ENCODE data around the gene PTDSS2. TPM values are rescaled to one million over a fixed set of nuclear protein-coding genes. Genes with fewer than 3 reads are reported as not detected.

PTDSS2 gene
- total and polyA plus RNA-seq, 8 donors: 11.6 to 264 (median 25.1) TPM

DNA sequence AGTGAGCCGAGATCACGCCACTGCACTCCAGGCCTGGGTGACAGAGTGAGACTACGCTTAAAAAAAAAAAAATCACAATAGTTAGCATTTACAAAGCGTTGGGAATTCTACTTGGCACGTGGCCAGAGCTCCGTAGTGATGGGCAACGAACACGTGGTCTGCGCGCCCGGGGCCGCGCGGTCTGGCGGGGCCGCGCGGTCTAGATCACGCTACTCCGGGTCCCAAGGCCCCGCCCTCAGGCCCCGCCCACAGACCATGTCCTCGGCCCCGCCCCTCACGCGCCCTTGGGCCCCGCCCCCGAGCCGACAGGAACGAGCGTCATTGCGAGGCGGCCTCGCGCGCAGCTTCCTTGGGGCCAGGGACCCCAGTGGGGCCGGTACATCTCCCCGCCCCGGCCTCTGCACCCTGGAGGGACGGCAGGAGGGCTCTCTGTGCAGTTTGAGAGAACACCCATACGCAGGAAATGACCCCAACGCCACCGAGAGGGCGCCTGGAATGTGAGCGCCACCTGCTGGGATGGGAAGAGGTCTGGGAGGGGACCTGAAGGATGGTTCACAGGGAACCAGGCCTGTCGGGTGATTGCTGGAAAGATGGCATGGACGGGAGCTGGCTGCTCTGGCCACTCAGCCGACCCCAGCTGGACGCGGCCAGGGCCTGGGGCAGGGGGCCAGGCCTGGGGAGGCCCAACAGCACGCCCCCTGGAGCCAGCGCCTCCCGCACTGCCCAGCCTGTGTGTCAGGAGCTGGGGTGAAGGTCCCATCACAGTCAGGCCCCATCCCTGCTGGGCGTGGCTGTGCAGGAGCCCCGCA is 2.0 kb upstream of the PTDSS2 start:
- Histone ChIP-seq H3K4me1 (peaks cover 25 to 51% (median 45%) of the 10 kb centered on the region in 4 donors), H3K27me3 (peaks cover 0 to 12% (median 0%) of the 10 kb centered on the region in 3 donors), H3K9me3 (no peaks in the 10 kb centered on the region), H3K36me3 (peaks cover 0 to 12% (median 11%) of the 10 kb centered on the region in 4 donors), H3K4me3 (peak overlapping the region; percentile 52 to 77 (median 58)), H3K27ac (peak overlapping the region; percentile 95 to 99 (median 97))
- TF ChIP-seq EP300 (IDR thresholded peaks at IDR 0.05) (no peak), POLR2A (IDR thresholded peaks at IDR 0.05) (no peak), POLR2AphosphoS5 (IDR thresholded peaks at IDR 0.05) (peak; percentile 72 to 88 (median 83)), CTCF (IDR thresholded peaks at IDR 0.05) (peak in 5 of 7 experiments; percentile 70 to 96 (median 84))
- DNase-seq: peak; percentile 97 to 98
- WGBS, 5 donors: 1 to 2% (median 2%) methylated on average over 38 to 55 of the region's 55 CpGs
- intact Hi-C loops (cut with DNase I; ENCODE audit: low total_unique reads): no loop called here

DNA sequence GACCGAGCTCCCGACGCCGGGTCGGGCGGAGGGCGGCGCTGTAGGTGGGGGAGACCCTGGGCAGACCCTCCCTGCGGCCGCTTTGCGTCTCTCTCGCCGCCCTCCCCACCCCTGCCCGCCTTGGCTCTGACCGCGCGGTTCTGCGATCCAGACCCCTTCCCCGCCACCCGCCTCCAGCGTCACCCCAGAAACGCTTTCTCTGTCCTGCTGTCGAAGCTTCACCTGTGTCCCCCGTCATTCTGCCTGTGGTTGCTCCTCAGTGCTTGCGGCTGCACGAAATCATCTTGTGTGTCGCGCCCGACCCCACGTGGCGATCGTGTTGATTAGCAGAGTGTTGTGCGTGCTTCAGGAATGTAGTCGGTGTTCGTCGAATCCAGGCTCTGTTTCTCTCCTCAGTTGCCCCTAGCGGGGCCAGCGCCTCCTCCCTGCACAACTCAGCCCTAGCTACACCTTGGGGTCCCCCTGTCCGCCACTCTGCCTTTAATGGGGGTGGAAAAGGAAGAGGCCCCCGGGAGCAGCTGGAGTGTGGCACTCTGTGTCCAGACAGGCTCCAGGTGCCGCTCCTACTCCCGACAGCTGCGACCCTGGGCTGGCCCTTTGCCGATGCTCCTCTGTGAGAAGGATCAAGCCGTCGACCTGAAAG is 851 bp downstream of the PTDSS2 start:
- TF ChIP-seq CTCF (IDR thresholded peaks at IDR 0.05) (peak in 2 of 7 experiments; percentile 6 to 15), EP300 (IDR thresholded peaks at IDR 0.05) (no peak), POLR2AphosphoS5 (IDR thresholded peaks at IDR 0.05) (peak in 1 of 3 donors; percentile 57), POLR2A (IDR thresholded peaks at IDR 0.05) (no peak)
- WGBS, 5 donors: 2 to 8% (median 3%) methylated on average over 25 to 46 of the region's 46 CpGs
- Histone ChIP-seq H3K27me3 (no peaks in the 10 kb centered on the region), H3K36me3 (peaks cover 0 to 35% (median 29%) of the 10 kb centered on the region in 4 donors), H3K4me3 (peak overlapping the region; percentile 86 to 100 (median 98)), H3K27ac (peak overlapping the region; percentile 68 to 98 (median 96)), H3K4me1 (peaks cover 25 to 44% (median 42%) of the 10 kb centered on the region in 4 donors), H3K9me3 (no peaks in the 10 kb centered on the region)
- peak; percentile 68 to 90 for DNase-seq
- intact Hi-C loops (cut with DNase I; ENCODE audit: low total_unique reads): no loop called here

- DNase-seq: no peak
- 84 to 92% (median 91%) methylated on average over 10 to 14 of the region's 14 CpGs for WGBS, 5 donors
- Histone ChIP-seq H3K27me3 (no peaks in the 10 kb centered on the region), H3K9me3 (no peaks in the 10 kb centered on the region), H3K4me3 (peak overlapping the region in 3 of 4 donors; percentile 86 to 98 (median 97)), H3K27ac (peak overlapping the region in 2 of 5 donors; percentile 95 to 96), H3K4me1 (peaks cover 25 to 46% (median 43%) of the 10 kb centered on the region in 4 donors), H3K36me3 (peaks cover 0 to 38% (median 31%) of the 10 kb centered on the region in 4 donors)
- intact Hi-C loops (cut with DNase I; ENCODE audit: low total_unique reads): no loop called here
- TF ChIP-seq EP300 (IDR thresholded peaks at IDR 0.05) (no peak), CTCF (IDR thresholded peaks at IDR 0.05) (no peak), POLR2AphosphoS5 (IDR thresholded peaks at IDR 0.05) (no peak)
These were observed 1.7 kb downstream of the PTDSS2 start for GRCh38 chr11:451738-452137.

DNA sequence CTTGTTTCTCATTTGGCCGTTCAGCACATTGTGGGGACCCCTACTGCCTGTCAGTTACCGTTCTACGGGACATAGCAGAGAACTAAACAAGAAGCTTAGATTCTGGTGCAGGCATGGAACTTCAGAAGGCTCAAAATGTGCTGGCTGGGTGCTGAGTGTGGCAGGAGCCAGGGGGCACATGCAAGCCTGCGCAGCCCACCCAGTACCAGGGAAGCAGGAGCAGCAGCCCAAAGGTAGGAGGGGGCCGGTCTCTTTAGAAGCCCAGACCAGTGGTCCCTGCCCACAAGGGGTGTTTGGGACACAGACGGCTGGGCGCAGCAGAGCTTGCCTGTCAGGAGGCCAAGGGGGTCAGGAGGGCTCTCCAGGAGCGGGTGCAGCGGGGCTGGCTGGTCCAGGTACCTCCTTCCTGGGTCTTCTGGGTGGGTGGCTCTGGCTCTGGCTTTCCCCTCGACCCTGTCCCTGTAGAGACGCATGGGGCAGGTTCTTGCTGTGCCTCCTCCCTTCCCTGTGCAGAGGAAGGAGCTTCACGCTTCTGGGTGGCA is 2.2 kb downstream of the PTDSS2 start:
- WGBS, 5 donors: 80 to 89% (median 84%) methylated on average over 8 to 12 of the region's 12 CpGs
- no peak for TF ChIP-seq POLR2A (IDR thresholded peaks at IDR 0.05)
- no peak for TF ChIP-seq EP300 (IDR thresholded peaks at IDR 0.05)
- TF ChIP-seq POLR2AphosphoS5 (IDR thresholded peaks at IDR 0.05): no peak
- no peak for TF ChIP-seq CTCF (IDR thresholded peaks at IDR 0.05)
- Histone ChIP-seq H3K4me3 (peak overlapping the region in 1 of 4 donors; percentile 98), H3K27me3 (no peaks in the 10 kb centered on the region), H3K27ac (no peak overlapping the region), H3K9me3 (no peaks in the 10 kb centered on the region), H3K4me1 (peaks cover 25 to 46% (median 43%) of the 10 kb centered on the region in 4 donors), H3K36me3 (peaks cover 0 to 38% (median 32%) of the 10 kb centered on the region in 4 donors)
- intact Hi-C loops (cut with DNase I; ENCODE audit: low total_unique reads): no loop called here
- no peak for DNase-seq

Measured in stomach (tissue), 9 donors.